ENCODE data around the gene ANKRD11. TPM values are rescaled to one million over a fixed set of nuclear protein-coding genes. Genes with fewer than 3 reads are reported as not detected.
A peak's percentile ranks its signal among the peaks of the same experiment; 100 is the strongest.

ANKRD11 gene
- total RNA-seq, 1 donor = 97.4 TPM

DNA sequence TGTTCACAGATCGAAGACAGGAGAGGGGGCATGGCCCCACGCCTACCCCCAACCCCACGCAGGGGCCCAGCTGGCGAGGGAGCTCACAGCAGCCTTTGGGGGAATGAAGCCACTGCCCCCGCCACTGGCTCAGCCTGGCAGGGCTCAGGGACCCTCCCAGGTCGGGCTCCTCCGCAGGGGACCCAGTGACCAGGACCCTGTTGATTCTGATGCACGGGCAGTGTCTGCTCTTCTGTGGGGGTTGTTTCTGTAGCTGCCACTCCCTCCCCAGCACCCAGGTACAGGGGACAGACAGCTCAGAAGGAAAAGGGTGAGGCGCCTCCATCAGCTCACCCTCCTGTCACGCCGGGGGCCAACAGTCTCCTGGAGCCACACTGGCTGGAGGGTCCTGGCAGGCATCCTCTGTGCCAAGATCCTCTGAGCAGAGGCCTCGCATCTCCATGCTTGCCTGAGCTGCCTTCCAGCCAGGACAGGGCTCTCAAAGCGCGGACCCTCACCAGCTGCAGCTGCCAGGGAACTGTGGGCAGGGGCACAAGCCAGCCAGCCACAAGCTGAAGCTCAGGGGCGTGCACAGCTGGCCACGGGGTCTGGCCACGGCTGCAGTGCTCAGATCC is 223.7 kb downstream of the ANKRD11 start:
- H3K27me3 ChIP-seq (ENCODE audit: insufficient read depth, low read length) = no peaks in the 10 kb centered on the region
- H3K4me2 ChIP-seq (ENCODE audit: insufficient read depth, low read length) = no peak overlapping the region
- H3K9me3 ChIP-seq (ENCODE audit: low read depth, low read length) = no peaks in the 10 kb centered on the region
- DNase-seq (ENCODE audit: insufficient read length, low spot score, missing footprints) = peak; percentile 49
- peaks cover 17% of the 10 kb centered on the region for H4K20me1 ChIP-seq (ENCODE audit: insufficient read depth, low read length)
- H3K4me3 ChIP-seq (ENCODE audit: insufficient read depth, low read length) = no peak overlapping the region
- H3K27ac ChIP-seq (ENCODE audit: low read depth, low read length) = no peak overlapping the region
- no peak overlapping the region for H2AFZ ChIP-seq (ENCODE audit: low read length)
- peaks cover 16% of the 10 kb centered on the region for H3K4me1 ChIP-seq (ENCODE audit: insufficient read depth, low read length)
- TF ChIP-seq, protein P1, sequence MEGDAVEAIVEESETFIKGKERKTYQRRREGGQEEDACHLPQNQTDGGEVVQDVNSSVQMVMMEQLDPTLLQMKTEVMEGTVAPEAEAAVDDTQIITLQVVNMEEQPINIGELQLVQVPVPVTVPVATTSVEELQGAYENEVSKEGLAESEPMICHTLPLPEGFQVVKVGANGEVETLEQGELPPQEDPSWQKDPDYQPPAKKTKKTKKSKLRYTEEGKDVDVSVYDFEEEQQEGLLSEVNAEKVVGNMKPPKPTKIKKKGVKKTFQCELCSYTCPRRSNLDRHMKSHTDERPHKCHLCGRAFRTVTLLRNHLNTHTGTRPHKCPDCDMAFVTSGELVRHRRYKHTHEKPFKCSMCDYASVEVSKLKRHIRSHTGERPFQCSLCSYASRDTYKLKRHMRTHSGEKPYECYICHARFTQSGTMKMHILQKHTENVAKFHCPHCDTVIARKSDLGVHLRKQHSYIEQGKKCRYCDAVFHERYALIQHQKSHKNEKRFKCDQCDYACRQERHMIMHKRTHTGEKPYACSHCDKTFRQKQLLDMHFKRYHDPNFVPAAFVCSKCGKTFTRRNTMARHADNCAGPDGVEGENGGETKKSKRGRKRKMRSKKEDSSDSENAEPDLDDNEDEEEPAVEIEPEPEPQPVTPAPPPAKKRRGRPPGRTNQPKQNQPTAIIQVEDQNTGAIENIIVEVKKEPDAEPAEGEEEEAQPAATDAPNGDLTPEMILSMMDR (IDR thresholded peaks at IDR 0.05; ENCODE audit: extremely low read depth, low read depth, low read length) = no peak
- peaks cover 42% of the 10 kb centered on the region for H3K36me3 ChIP-seq (ENCODE audit: insufficient read depth, low read length)
- peaks cover 17% of the 10 kb centered on the region for H3K79me2 ChIP-seq (ENCODE audit: insufficient read depth, low read length)

DNA sequence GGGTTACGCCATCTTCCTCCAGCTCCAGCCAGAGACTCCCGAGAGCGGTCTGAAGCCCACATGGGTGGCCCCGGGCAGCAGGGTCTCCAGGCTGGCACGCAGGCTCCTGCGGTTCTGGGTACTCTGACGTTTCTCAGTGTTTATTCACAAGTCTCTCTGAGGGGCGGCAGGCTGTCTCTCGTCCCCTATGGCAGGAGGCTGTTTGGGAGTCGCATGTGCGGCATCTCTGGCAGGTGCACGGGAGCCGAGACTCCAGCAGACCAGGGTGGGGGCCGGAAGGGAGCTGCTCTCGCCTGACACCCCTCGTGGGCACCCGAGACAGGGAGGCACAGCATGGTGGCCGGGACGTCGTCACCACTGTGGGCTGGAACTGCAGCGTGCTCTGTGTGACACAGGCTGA is 224.7 kb downstream of the ANKRD11 start:
- Histone ChIP-seq H3K27ac (ENCODE audit: low read depth, low read length) (no peak overlapping the region), H3K4me3 (ENCODE audit: insufficient read depth, low read length) (no peak overlapping the region), H3K36me3 (ENCODE audit: insufficient read depth, low read length) (peaks cover 34% of the 10 kb centered on the region), H3K79me2 (ENCODE audit: insufficient read depth, low read length) (peaks cover 8% of the 10 kb centered on the region), H3K4me1 (ENCODE audit: insufficient read depth, low read length) (peaks cover 16% of the 10 kb centered on the region), H3K27me3 (ENCODE audit: insufficient read depth, low read length) (no peaks in the 10 kb centered on the region), H3K4me2 (ENCODE audit: insufficient read depth, low read length) (no peak overlapping the region), H4K20me1 (ENCODE audit: insufficient read depth, low read length) (peaks cover 14% of the 10 kb centered on the region), H2AFZ (ENCODE audit: low read length) (no peak overlapping the region), H3K9me3 (ENCODE audit: low read depth, low read length) (no peaks in the 10 kb centered on the region)
- TF ChIP-seq, protein P1 (IDR thresholded peaks at IDR 0.05; ENCODE audit: extremely low read depth, low read depth, low read length) = no peak
- peak; percentile 86 for DNase-seq (ENCODE audit: insufficient read length, low spot score, missing footprints)

DNA sequence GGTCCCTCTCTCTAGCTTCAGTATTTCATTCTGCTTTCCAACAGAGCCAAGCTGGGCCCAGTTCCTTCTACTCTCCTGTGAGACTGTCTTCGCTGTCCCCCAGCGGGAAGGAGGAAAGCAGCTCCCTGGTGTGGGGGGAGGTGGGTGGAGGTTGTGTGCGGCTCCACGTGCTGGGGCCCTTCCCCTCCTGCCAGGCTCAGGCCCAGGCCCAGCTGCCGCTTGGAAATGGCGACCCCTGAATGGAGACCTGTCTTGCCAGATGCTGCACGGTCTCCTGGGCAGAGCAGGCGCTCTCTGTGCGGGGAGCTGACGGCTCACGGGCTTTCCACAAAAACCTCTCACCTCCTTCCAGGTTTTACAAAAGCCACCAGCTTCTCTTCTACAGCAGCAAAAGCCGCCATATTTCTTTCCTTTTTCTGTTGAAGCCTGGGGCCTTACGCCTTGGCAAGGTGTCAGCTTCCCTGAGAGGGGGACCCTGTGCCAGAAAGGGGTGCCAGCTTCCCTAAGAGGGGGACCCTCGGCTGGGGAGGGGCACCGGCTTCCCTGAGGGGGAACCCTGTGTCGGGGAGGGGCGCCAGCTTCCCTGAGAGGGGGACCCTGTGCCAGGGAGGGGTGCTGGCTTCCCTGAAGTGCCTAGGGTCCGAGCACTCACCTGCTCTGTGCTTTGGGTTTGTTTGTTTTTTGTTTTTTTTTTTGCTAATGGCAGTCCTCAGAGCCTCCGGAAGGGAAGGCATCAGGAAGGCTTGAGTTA is 225.4 kb downstream of the ANKRD11 start:
- Histone ChIP-seq H3K9me3 (ENCODE audit: low read depth, low read length) (no peaks in the 10 kb centered on the region), H3K27ac (ENCODE audit: low read depth, low read length) (no peak overlapping the region)

More for the DNA sequence above, 225.4 kb downstream of the ANKRD11 start:
- H3K4me1 ChIP-seq (ENCODE audit: insufficient read depth, low read length) = peaks cover 14% of the 10 kb centered on the region
- H4K20me1 ChIP-seq (ENCODE audit: insufficient read depth, low read length) = peaks cover 9% of the 10 kb centered on the region
- H2AFZ ChIP-seq (ENCODE audit: low read length) = no peak overlapping the region
- H3K79me2 ChIP-seq (ENCODE audit: insufficient read depth, low read length) = peaks cover 2% of the 10 kb centered on the region
- H3K36me3 ChIP-seq (ENCODE audit: insufficient read depth, low read length) = peaks cover 27% of the 10 kb centered on the region
- no peaks in the 10 kb centered on the region for H3K27me3 ChIP-seq (ENCODE audit: insufficient read depth, low read length)
- H3K4me2 ChIP-seq (ENCODE audit: insufficient read depth, low read length) = no peak overlapping the region
- no peak overlapping the region for H3K4me3 ChIP-seq (ENCODE audit: insufficient read depth, low read length)
- TF ChIP-seq, protein P1 (IDR thresholded peaks at IDR 0.05; ENCODE audit: extremely low read depth, low read depth, low read length) = no peak
- DNase-seq (ENCODE audit: insufficient read length, low spot score, missing footprints) = peak; percentile 48
